ENCODE results near the gene SDCBP2.

- TF ChIP-seq POLR2A (IDR thresholded peaks at IDR 0.05; ENCODE audit: low read length) = no peak
- TF ChIP-seq GATA1 (IDR thresholded peaks at IDR 0.05; ENCODE audit: low read depth, low read length) = no peak
These were observed 48.5 kb downstream of the SDCBP2 start for GRCh38 chr20:1280195-1281102.
